ENCODE data around the gene FHAD1.

FHAD1 gene

GRCh38 chr1:15260418-15261154 lies 13.6 kb downstream of the FHAD1 start:
- no peak overlapping the region for H3K27ac ChIP-seq (ENCODE audit: insufficient read depth, low read depth, low read length, poor library complexity, severe bottlenecking)
- H3K27me3 ChIP-seq (ENCODE audit: control insufficient read depth, insufficient read depth, low read length, poor library complexity, severe bottlenecking): no peaks in the 10 kb centered on the region
- no peak overlapping the region for H3K4me3 ChIP-seq (ENCODE audit: insufficient read depth, low read depth, low read length)
- H3K36me3 ChIP-seq (ENCODE audit: control insufficient read depth, insufficient read depth, low read length): no peaks in the 10 kb centered on the region
- WGBS, 2 experiments: 91 to 92% methylated on average over 12 of the region's 12 CpGs
- no peaks in the 10 kb centered on the region for H3K4me1 ChIP-seq (ENCODE audit: control insufficient read depth, insufficient read depth, low read length)
- no peaks in the 10 kb centered on the region for H3K9me3 ChIP-seq (ENCODE audit: control insufficient read depth, low read length)

DNA sequence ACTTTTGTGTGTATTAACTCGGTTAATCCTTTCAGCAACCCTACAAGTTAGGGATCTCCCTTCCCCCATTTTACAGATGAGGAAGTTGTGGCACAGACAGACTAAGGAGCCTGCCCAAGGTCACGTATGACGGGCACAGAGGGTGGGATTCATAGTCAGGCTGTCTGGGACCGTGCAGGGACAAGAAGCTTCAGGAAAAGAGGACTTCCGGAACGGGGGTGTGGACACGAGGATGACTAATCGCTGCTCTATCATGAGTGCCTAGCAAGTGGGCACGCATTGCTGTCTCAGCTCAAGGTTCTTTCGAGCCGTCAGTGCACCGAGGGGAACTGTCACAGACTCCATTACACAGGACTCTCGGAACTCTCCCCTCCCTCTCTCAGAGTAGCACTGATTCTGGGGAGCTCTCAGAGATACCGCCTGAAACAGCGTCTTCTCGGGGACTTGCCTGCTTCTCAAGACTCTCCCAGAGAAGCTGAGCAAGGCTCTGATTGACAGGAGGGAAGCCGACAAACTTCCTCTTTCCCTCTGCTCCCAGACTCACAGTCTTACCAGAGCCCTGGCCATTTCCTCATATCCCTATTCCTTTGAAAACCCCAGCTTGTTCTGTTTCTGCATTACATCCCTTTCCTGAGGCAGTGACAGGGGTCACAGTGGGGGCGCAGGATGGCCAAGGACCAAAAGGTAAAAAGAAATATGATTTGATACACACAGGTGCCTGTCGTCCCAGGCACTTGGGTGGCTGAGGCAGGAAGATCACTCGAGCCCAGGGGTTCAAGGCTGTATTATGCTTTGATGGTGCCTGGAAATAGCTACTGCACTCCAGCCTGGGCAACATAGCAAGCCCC lies 14.4 kb downstream of the FHAD1 start:
- H3K4me1 ChIP-seq (ENCODE audit: control insufficient read depth, insufficient read depth, low read length): no peaks in the 10 kb centered on the region
- 87 to 88% methylated on average over 20 of the region's 20 CpGs for WGBS, 2 experiments
- H3K36me3 ChIP-seq (ENCODE audit: control insufficient read depth, insufficient read depth, low read length): no peaks in the 10 kb centered on the region
- H3K27ac ChIP-seq (ENCODE audit: insufficient read depth, low read depth, low read length, poor library complexity, severe bottlenecking): no peak overlapping the region
- no peaks in the 10 kb centered on the region for H3K9me3 ChIP-seq (ENCODE audit: control insufficient read depth, low read length)
- H3K4me3 ChIP-seq (ENCODE audit: insufficient read depth, low read depth, low read length): no peak overlapping the region
- no peaks in the 10 kb centered on the region for H3K27me3 ChIP-seq (ENCODE audit: control insufficient read depth, insufficient read depth, low read length, poor library complexity, severe bottlenecking)

GRCh38 chr1:15262003-15262377 lies 15.0 kb downstream of the FHAD1 start:
- Histone ChIP-seq H3K27me3 (ENCODE audit: control insufficient read depth, insufficient read depth, low read length, poor library complexity, severe bottlenecking) (no peaks in the 10 kb centered on the region), H3K4me3 (ENCODE audit: insufficient read depth, low read depth, low read length) (no peak overlapping the region), H3K9me3 (ENCODE audit: control insufficient read depth, low read length) (no peaks in the 10 kb centered on the region), H3K4me1 (ENCODE audit: control insufficient read depth, insufficient read depth, low read length) (no peaks in the 10 kb centered on the region), H3K36me3 (ENCODE audit: control insufficient read depth, insufficient read depth, low read length) (no peaks in the 10 kb centered on the region), H3K27ac (ENCODE audit: insufficient read depth, low read depth, low read length, poor library complexity, severe bottlenecking) (no peak overlapping the region)
- 87 to 96% methylated on average over 2 of the region's 2 CpGs for WGBS, 2 experiments

GRCh38 chr1:15262706-15263105 lies 15.7 kb downstream of the FHAD1 start:
- Histone ChIP-seq H3K9me3 (ENCODE audit: control insufficient read depth, low read length) (no peaks in the 10 kb centered on the region), H3K27ac (ENCODE audit: insufficient read depth, low read depth, low read length, poor library complexity, severe bottlenecking) (no peak overlapping the region), H3K4me1 (ENCODE audit: control insufficient read depth, insufficient read depth, low read length) (no peaks in the 10 kb centered on the region), H3K27me3 (ENCODE audit: control insufficient read depth, insufficient read depth, low read length, poor library complexity, severe bottlenecking) (no peaks in the 10 kb centered on the region), H3K36me3 (ENCODE audit: control insufficient read depth, insufficient read depth, low read length) (no peaks in the 10 kb centered on the region), H3K4me3 (ENCODE audit: insufficient read depth, low read depth, low read length) (no peak overlapping the region)
- 86 to 87% methylated on average over 5 of the region's 5 CpGs for WGBS, 2 experiments

GRCh38 chr1:15264769-15265168 lies 17.7 kb downstream of the FHAD1 start:
- Histone ChIP-seq H3K36me3 (ENCODE audit: control insufficient read depth, insufficient read depth, low read length) (no peaks in the 10 kb centered on the region), H3K4me3 (ENCODE audit: insufficient read depth, low read depth, low read length) (no peak overlapping the region), H3K27ac (ENCODE audit: insufficient read depth, low read depth, low read length, poor library complexity, severe bottlenecking) (no peak overlapping the region), H3K27me3 (ENCODE audit: control insufficient read depth, insufficient read depth, low read length, poor library complexity, severe bottlenecking) (no peaks in the 10 kb centered on the region), H3K4me1 (ENCODE audit: control insufficient read depth, insufficient read depth, low read length) (no peaks in the 10 kb centered on the region), H3K9me3 (ENCODE audit: control insufficient read depth, low read length) (no peaks in the 10 kb centered on the region)
- WGBS, 2 experiments: 90 to 92% methylated on average over 1 to 2 of the region's 2 CpGs

DNA sequence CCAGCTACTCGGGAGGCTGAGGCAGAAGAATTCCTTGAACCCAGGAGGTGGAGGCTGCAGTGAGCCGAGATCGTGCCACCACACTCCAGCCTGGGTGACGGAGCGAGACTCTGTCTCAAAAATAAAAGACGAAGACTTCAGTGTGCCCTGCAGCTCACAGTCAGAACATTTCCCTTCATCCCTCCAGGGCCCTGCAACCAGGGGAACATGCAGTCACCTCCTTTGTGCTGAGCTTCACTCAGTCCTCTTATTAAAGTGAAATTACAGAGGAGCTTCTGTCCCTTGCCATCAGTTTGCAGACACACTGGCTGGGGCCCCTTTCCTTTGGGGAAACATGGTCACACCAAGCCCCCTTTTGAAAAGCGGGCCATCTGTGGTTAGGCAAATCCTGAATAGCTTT lies 24.2 kb downstream of the FHAD1 start:
- H3K9me3 ChIP-seq (ENCODE audit: control insufficient read depth, low read length): no peaks in the 10 kb centered on the region
- 64% methylated on average over 7 of the region's 7 CpGs for WGBS, 2 experiments
- H3K4me3 ChIP-seq (ENCODE audit: insufficient read depth, low read depth, low read length): no peak overlapping the region
- no peaks in the 10 kb centered on the region for H3K36me3 ChIP-seq (ENCODE audit: control insufficient read depth, insufficient read depth, low read length)
- H3K4me1 ChIP-seq (ENCODE audit: control insufficient read depth, insufficient read depth, low read length): no peaks in the 10 kb centered on the region
- no peaks in the 10 kb centered on the region for H3K27me3 ChIP-seq (ENCODE audit: control insufficient read depth, insufficient read depth, low read length, poor library complexity, severe bottlenecking)
- no peak overlapping the region for H3K27ac ChIP-seq (ENCODE audit: insufficient read depth, low read depth, low read length, poor library complexity, severe bottlenecking)

DNA sequence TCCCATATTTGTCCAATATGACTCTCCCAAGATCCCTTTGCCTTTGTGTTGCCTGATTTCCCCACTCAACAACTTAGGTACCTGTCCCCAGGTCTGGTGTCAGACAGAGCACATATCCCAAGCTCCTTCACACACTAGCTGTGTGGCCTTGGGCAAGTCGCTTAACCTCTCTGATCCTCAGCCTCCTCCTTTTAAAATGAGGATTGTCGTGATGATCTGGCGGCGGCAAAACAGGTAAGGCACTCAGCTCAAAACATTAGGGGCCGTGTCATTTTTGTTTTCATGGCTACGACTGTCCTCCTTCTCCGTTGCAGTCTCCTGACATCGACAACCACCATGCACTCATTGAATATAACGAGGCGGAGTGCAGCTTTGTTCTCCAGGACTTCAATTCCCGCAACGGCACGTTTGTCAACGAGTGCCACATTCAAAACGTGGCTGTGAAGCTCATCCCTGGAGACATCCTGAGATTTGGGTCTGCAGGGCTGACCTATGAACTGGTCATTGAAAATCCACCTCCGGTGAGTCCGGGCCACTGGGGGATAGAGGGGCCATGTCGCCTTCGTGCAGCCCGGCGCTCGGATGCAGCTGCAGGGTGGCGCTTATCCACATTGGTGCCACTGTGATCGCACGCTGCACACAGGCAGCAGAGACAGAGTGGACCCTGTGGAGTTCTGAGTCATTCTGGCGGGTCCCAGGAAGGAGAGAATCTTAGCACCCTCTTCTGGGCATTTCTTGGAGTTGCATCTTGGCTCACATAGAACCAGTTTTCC lies 25.2 kb downstream of the FHAD1 start:
- Histone ChIP-seq H3K27me3 (ENCODE audit: control insufficient read depth, insufficient read depth, low read length, poor library complexity, severe bottlenecking) (no peaks in the 10 kb centered on the region), H3K4me3 (ENCODE audit: insufficient read depth, low read depth, low read length) (no peak overlapping the region)
- 40 to 41% methylated on average over 26 of the region's 26 CpGs for WGBS, 2 experiments

DNA sequence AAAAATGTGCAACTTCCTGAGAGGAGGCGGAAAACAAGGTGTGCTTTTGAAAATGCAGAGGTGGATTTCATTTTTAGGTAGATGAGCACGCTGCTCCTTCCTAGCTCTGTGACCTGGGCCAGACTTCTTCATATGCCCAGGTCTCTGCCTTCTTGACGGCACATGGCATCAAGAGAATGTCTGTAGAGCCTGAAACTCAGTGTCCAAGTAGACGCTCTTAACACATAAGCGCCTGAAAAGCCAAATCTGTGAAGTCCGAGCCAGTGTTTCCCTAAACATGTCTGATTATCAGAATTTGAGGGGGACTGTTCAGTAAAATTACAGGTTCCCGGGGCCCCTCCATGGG lies 25.7 kb downstream of the FHAD1 start:
- Histone ChIP-seq H3K4me3 (ENCODE audit: insufficient read depth, low read depth, low read length) (no peak overlapping the region), H3K27me3 (ENCODE audit: control insufficient read depth, insufficient read depth, low read length, poor library complexity, severe bottlenecking) (no peaks in the 10 kb centered on the region)
- 69% methylated on average over 7 of the region's 7 CpGs for WGBS, 2 experiments

More for the DNA sequence above, 25.2 kb downstream of the FHAD1 start:
- H3K9me3 ChIP-seq (ENCODE audit: control insufficient read depth, low read length): no peaks in the 10 kb centered on the region
- no peak overlapping the region for H3K27ac ChIP-seq (ENCODE audit: insufficient read depth, low read depth, low read length, poor library complexity, severe bottlenecking)
- H3K36me3 ChIP-seq (ENCODE audit: control insufficient read depth, insufficient read depth, low read length): no peaks in the 10 kb centered on the region
- no peaks in the 10 kb centered on the region for H3K4me1 ChIP-seq (ENCODE audit: control insufficient read depth, insufficient read depth, low read length)

GRCh38 chr1:15273274-15273673 lies 26.3 kb downstream of the FHAD1 start:
- no peaks in the 10 kb centered on the region for H3K9me3 ChIP-seq (ENCODE audit: control insufficient read depth, low read length)
- 89 to 91% methylated on average over 2 of the region's 2 CpGs for WGBS, 2 experiments
- H3K27ac ChIP-seq (ENCODE audit: insufficient read depth, low read depth, low read length, poor library complexity, severe bottlenecking): no peak overlapping the region

More for the DNA sequence above, 25.7 kb downstream of the FHAD1 start:
- no peaks in the 10 kb centered on the region for H3K4me1 ChIP-seq (ENCODE audit: control insufficient read depth, insufficient read depth, low read length)
- H3K36me3 ChIP-seq (ENCODE audit: control insufficient read depth, insufficient read depth, low read length): no peaks in the 10 kb centered on the region
- H3K9me3 ChIP-seq (ENCODE audit: control insufficient read depth, low read length): no peaks in the 10 kb centered on the region
- H3K27ac ChIP-seq (ENCODE audit: insufficient read depth, low read depth, low read length, poor library complexity, severe bottlenecking): no peak overlapping the region

More at GRCh38 chr1:15273274-15273673, 26.3 kb downstream of the FHAD1 start:
- Histone ChIP-seq H3K4me1 (ENCODE audit: control insufficient read depth, insufficient read depth, low read length) (no peaks in the 10 kb centered on the region), H3K4me3 (ENCODE audit: insufficient read depth, low read depth, low read length) (no peak overlapping the region), H3K36me3 (ENCODE audit: control insufficient read depth, insufficient read depth, low read length) (no peaks in the 10 kb centered on the region), H3K27me3 (ENCODE audit: control insufficient read depth, insufficient read depth, low read length, poor library complexity, severe bottlenecking) (no peaks in the 10 kb centered on the region)
